ENCODE data around the gene NRXN3. TPM values are rescaled to one million over a fixed set of nuclear protein-coding genes. Genes with fewer than 3 reads are reported as not detected.

NRXN3 gene
- total RNA-seq, 1 donor from 2014 or later: 18.0 TPM

DNA sequence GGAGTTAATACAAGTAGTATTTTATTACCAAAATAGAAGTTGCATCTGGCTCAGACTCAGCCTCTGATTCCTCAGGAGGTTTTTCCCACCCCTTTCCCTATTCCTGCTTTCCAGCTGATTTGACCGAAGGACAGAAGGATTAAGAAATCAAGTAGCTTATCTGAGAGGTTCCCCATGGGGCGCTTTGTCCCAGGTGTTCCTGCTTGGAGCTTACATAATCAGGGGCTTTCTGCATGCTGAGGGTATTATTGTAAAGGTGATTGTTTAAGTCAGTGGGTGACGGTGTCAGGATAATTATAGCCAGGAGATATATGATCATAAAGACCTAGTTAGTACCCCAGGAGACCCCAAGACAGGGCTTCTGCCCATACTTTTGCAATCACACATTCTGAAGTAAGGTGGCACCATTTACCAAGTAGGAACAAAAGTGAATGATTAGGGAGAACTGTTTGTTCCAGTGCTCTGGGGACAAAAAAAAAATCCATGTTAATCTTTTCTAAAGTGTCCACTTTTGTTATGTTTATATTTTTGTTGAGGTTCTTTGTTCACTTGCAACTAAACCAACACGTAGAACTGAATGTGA, 921.3 kb downstream of the NRXN3 start:
- no peak overlapping the region for H3K4me3 ChIP-seq (ENCODE audit: insufficient read depth, low read depth, low read length)
- FAIRE-seq: no peak
- Mint-ChIP-seq H3K4me1 (ENCODE audit: low read depth, unreplicated experiment) (peaks cover 2% of the 10 kb centered on the region), H3K4me3 (ENCODE audit: unreplicated experiment) (no peak overlapping the region), H3K27ac (ENCODE audit: unreplicated experiment) (no peak overlapping the region), H3K27me3 (ENCODE audit: low read depth, unreplicated experiment) (no peaks in the 10 kb centered on the region), H3K9me3 (ENCODE audit: unreplicated experiment) (no peaks in the 10 kb centered on the region), H3K36me3 (ENCODE audit: low read depth, unreplicated experiment) (no peaks in the 10 kb centered on the region)
- no peak overlapping the region for H3K9ac ChIP-seq (ENCODE audit: low read length)
- H3K36me3 ChIP-seq (ENCODE audit: insufficient read depth, low read length): no peaks in the 10 kb centered on the region
- H3K27me3 ChIP-seq (ENCODE audit: insufficient read depth, low read length): no peaks in the 10 kb centered on the region
- no peak overlapping the region for H3K4me2 ChIP-seq (ENCODE audit: low read length)
- no peak for DNase-seq (ENCODE audit: low read depth)
- no peaks in the 10 kb centered on the region for H3K4me1 ChIP-seq (ENCODE audit: insufficient read depth, low read length)
- no peaks in the 10 kb centered on the region for H4K20me1 ChIP-seq (ENCODE audit: insufficient read depth, low read length)
- H2AFZ ChIP-seq (ENCODE audit: low read depth, low read length): no peak overlapping the region
- TF ChIP-seq EZH2 (IDR thresholded peaks at IDR 0.05; ENCODE audit: insufficient read depth, low read length) (no peak), CTCF (IDR thresholded peaks at IDR 0.05; ENCODE audit: insufficient read depth, low read depth, low read length) (no peak)
- H3K9me3 ChIP-seq (ENCODE audit: insufficient read depth, low read depth, low read length): no peaks in the 10 kb centered on the region
- H3K27ac ChIP-seq (ENCODE audit: low read depth, low read length): no peak overlapping the region
- H3K79me2 ChIP-seq (ENCODE audit: insufficient read depth, low read length): no peaks in the 10 kb centered on the region

DNA sequence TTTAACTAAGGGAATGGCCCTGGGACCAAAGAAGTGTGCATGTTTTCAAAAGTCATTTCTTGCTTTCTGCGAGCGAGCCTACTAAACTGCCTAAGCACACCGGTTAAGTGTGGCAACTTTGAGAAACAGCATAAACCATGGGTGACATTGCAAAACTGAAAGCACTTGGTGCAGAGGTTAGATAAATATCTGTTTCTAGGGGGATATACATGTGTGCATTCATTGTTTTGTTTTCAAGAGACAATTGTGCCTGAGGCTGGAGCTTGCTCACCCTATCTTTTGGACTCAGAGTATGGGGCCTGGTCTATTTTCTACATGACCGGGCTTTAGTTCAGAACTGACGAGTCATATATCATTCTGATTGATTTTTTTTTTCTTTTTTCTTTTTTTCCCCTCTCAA, 923.4 kb downstream of the NRXN3 start:
- no peak for FAIRE-seq
- Histone ChIP-seq H3K27ac (ENCODE audit: low read depth, low read length) (no peak overlapping the region), H3K4me1 (ENCODE audit: insufficient read depth, low read length) (no peaks in the 10 kb centered on the region), H3K9me3 (ENCODE audit: insufficient read depth, low read depth, low read length) (no peaks in the 10 kb centered on the region), H3K79me2 (ENCODE audit: insufficient read depth, low read length) (no peaks in the 10 kb centered on the region), H3K36me3 (ENCODE audit: insufficient read depth, low read length) (no peaks in the 10 kb centered on the region), H3K4me3 (ENCODE audit: insufficient read depth, low read depth, low read length) (no peak overlapping the region), H3K27me3 (ENCODE audit: insufficient read depth, low read length) (no peaks in the 10 kb centered on the region), H4K20me1 (ENCODE audit: insufficient read depth, low read length) (no peaks in the 10 kb centered on the region), H2AFZ (ENCODE audit: low read depth, low read length) (no peak overlapping the region), H3K9ac (ENCODE audit: low read length) (no peak overlapping the region), H3K4me2 (ENCODE audit: low read length) (no peak overlapping the region)
- Mint-ChIP-seq H3K36me3 (ENCODE audit: low read depth, unreplicated experiment) (no peaks in the 10 kb centered on the region), H3K27ac (ENCODE audit: unreplicated experiment) (no peak overlapping the region), H3K27me3 (ENCODE audit: low read depth, unreplicated experiment) (no peaks in the 10 kb centered on the region), H3K4me1 (ENCODE audit: low read depth, unreplicated experiment) (peaks cover 5% of the 10 kb centered on the region), H3K4me3 (ENCODE audit: unreplicated experiment) (no peak overlapping the region), H3K9me3 (ENCODE audit: unreplicated experiment) (no peaks in the 10 kb centered on the region)
- no peak for DNase-seq (ENCODE audit: low read depth)
- no peak for TF ChIP-seq EZH2 (IDR thresholded peaks at IDR 0.05; ENCODE audit: insufficient read depth, low read length)
- no peak for TF ChIP-seq CTCF (IDR thresholded peaks at IDR 0.05; ENCODE audit: insufficient read depth, low read depth, low read length)

- TF ChIP-seq EZH2 (IDR thresholded peaks at IDR 0.05; ENCODE audit: insufficient read depth, low read length) (no peak), CTCF (IDR thresholded peaks at IDR 0.05; ENCODE audit: insufficient read depth, low read depth, low read length) (no peak)
- Mint-ChIP-seq H3K9me3 (ENCODE audit: unreplicated experiment) (no peaks in the 10 kb centered on the region), H3K27ac (ENCODE audit: unreplicated experiment) (no peak overlapping the region), H3K4me1 (ENCODE audit: low read depth, unreplicated experiment) (peaks cover 12% of the 10 kb centered on the region), H3K36me3 (ENCODE audit: low read depth, unreplicated experiment) (no peaks in the 10 kb centered on the region), H3K27me3 (ENCODE audit: low read depth, unreplicated experiment) (no peaks in the 10 kb centered on the region), H3K4me3 (ENCODE audit: unreplicated experiment) (no peak overlapping the region)
- Histone ChIP-seq H3K79me2 (ENCODE audit: insufficient read depth, low read length) (no peaks in the 10 kb centered on the region), H3K27ac (ENCODE audit: low read depth, low read length) (no peak overlapping the region), H3K4me3 (ENCODE audit: insufficient read depth, low read depth, low read length) (no peak overlapping the region), H4K20me1 (ENCODE audit: insufficient read depth, low read length) (no peaks in the 10 kb centered on the region), H3K9ac (ENCODE audit: low read length) (no peak overlapping the region), H3K9me3 (ENCODE audit: insufficient read depth, low read depth, low read length) (no peaks in the 10 kb centered on the region), H3K4me2 (ENCODE audit: low read length) (no peak overlapping the region), H3K27me3 (ENCODE audit: insufficient read depth, low read length) (no peaks in the 10 kb centered on the region), H3K36me3 (ENCODE audit: insufficient read depth, low read length) (no peaks in the 10 kb centered on the region), H3K4me1 (ENCODE audit: insufficient read depth, low read length) (no peaks in the 10 kb centered on the region), H2AFZ (ENCODE audit: low read depth, low read length) (no peak overlapping the region)
- no peak for FAIRE-seq
- no peak for DNase-seq (ENCODE audit: low read depth)
These were observed 924.8 kb downstream of the NRXN3 start for GRCh38 chr14:79094951-79095350.

Data from astrocyte (in vitro differentiated cells and primary cell).